HepG2 (cell line): ENCODE measurements around the gene CLTCL1. TPM values are rescaled to one million over a fixed set of nuclear protein-coding genes. Genes with fewer than 3 reads are reported as not detected.

ENCODE experiments used
- CHCHD3 ChIP-seq: sonication (generic); formaldehyde crosslinking; IDR thresholded peaks from 2 replicates; pipeline ENCODE4 v1.8.0; 2022; ENCODE audit warnings: mild to moderate bottlenecking, missing genetic modification reagents, moderate library complexity
- CHD4 ChIP-seq: fragments of 200-600 bp; sonication (generic); IDR thresholded peaks from 2 replicates; pipeline ENCODE4 v1.7.0; 2017; ENCODE audit warnings: mild to moderate bottlenecking, low read length, borderline replicate concordance
- MBNL3 ChIP-seq: fragments of 250-450 bp; sonication (Bioruptor Pico); conservative IDR thresholded peaks from 2 replicates; pipeline ENCODE4 v1.8.0; 2022; ENCODE audit warnings: mild to moderate bottlenecking, inconsistent platforms
- TBX2 ChIP-seq: sonication (generic); formaldehyde crosslinking; IDR thresholded peaks from 2 replicates; pipeline ENCODE4 v1.5.0; 2020; ENCODE audit warnings: missing genetic modification reagents, mild to moderate bottlenecking, borderline replicate concordance
- U2AF1 ChIP-seq: fragments of 200-400 bp; formaldehyde crosslinking; optimal IDR thresholded peaks from 2 replicates; pipeline ENCODE3; 2017; ENCODE audit warnings: mild to moderate bottlenecking, low read depth, low read length
- ZNF232 ChIP-seq: sonication (generic); formaldehyde crosslinking; IDR thresholded peaks from 2 replicates; pipeline ENCODE4 v1.4.0; 2020; ENCODE audit warnings: missing genetic modification reagents, borderline replicate concordance
- ZNF335 ChIP-seq: sonication (generic); formaldehyde crosslinking; IDR thresholded peaks from 2 replicates; pipeline ENCODE4 v1.4.0; 2020; ENCODE audit warnings: missing genetic modification reagents
- ZNF33A ChIP-seq: sonication (generic); formaldehyde crosslinking; IDR thresholded peaks from 2 replicates; pipeline ENCODE4 v1.5.1; 2020; ENCODE audit warnings: missing genetic modification reagents, mild to moderate bottlenecking, moderate library complexity, borderline replicate concordance
- ZNF546 ChIP-seq: sonication (generic); formaldehyde crosslinking; conservative IDR thresholded peaks from 2 replicates; pipeline ENCODE4 v1.8.1; 2023; ENCODE audit warnings: mild to moderate bottlenecking, missing genetic modification reagents
- ZNF570 ChIP-seq: sonication (generic); formaldehyde crosslinking; IDR thresholded peaks from 2 replicates; pipeline ENCODE4 v1.4.0; 2020; ENCODE audit warnings: mild to moderate bottlenecking, missing genetic modification reagents, borderline replicate concordance
- ZNF652 ChIP-seq: IDR thresholded peaks from 2 replicates; pipeline ENCODE4 v1.6.1; 2016; ENCODE audit warnings: low read depth, borderline replicate concordance
- ZNF879 ChIP-seq: sonication (generic); formaldehyde crosslinking; IDR thresholded peaks from 2 replicates; pipeline ENCODE4 v1.8.1; 2023; ENCODE audit warnings: missing genetic modification reagents
- polyA plus RNA-seq, 8 experiments: library from polyadenylated mRNA; depleted of rRNA in 3 of 8; stranded (reverse) in 7 of 8; unstranded in 1 of 8; fragments of >200 nt; fragmentation: Illumina TruSeq in 4 of 8; extraction: Trizol in 4 of 8; gene quantifications; 2 replicates each; pipeline versions ENCODE4 v1.2.1 to v1.2.3, GENCODE V29; 2011 to 2016; ENCODE audit warnings: low read depth in 4 of 8, missing spikeins in 1 of 8, mixed read lengths in 1 of 8; ENCODE audit not compliant: insufficient read depth in 1 of 8
- total RNA-seq, 5 experiments: library from RNA; depleted of rRNA; stranded (reverse); fragments of >200 nt; fragmentation: Illumina TruSeq; extraction: Trizol; gene quantifications; 2 replicates each; pipeline ENCODE4 v1.2.3, GENCODE V29; 2016; ENCODE audit warnings: low read depth in 1 of 5
- TF ChIP-seq, protein P1 (sequence below): sonication (generic); formaldehyde crosslinking; IDR thresholded peaks from 2 replicates; pipeline ENCODE4 v1.9.0; 2022; ENCODE audit warnings: missing genetic modification reagents, mild to moderate bottlenecking, borderline replicate concordance
- TF ChIP-seq, protein P2 (sequence below): sonication (generic); formaldehyde crosslinking; IDR thresholded peaks from 2 replicates; pipeline ENCODE4 v1.4.0; 2020; ENCODE audit warnings: missing genetic modification reagents
- TF ChIP-seq, protein P3 (sequence below): sonication (generic); formaldehyde crosslinking; IDR thresholded peaks from 2 replicates; pipeline ENCODE4 v1.8.1; 2023; ENCODE audit warnings: missing genetic modification reagents, inconsistent platforms, borderline replicate concordance
- TF ChIP-seq, protein P4 (sequence below): sonication (generic); formaldehyde crosslinking; IDR thresholded peaks from 2 replicates; pipeline ENCODE4 v1.5.0; 2020; ENCODE audit warnings: missing genetic modification reagents, mild to moderate bottlenecking, borderline replicate concordance
- TF ChIP-seq, protein P5 (sequence below): sonication (generic); formaldehyde crosslinking; IDR thresholded peaks from 2 replicates; pipeline ENCODE4 v1.5.1; 2020; ENCODE audit warnings: mild to moderate bottlenecking, moderate library complexity, missing genetic modification reagents
- TF ChIP-seq, protein P6 (sequence below): fragments of 450-650 bp; IDR thresholded peaks from 2 replicates; pipeline ENCODE4 v1.6.1; 2016
- TF ChIP-seq, protein P7 (sequence below): sonication (generic); formaldehyde crosslinking; IDR thresholded peaks from 2 replicates; pipeline ENCODE4 v1.5.1; 2020; ENCODE audit warnings: missing genetic modification reagents, mild to moderate bottlenecking, borderline replicate concordance

CLTCL1 gene
- total and polyA plus RNA-seq, 2 of the 13 experiments (the other 11 are each of a cell fraction or from before 2014, with no cell fraction given), result 8.1 to 10.9 TPM

DNA sequence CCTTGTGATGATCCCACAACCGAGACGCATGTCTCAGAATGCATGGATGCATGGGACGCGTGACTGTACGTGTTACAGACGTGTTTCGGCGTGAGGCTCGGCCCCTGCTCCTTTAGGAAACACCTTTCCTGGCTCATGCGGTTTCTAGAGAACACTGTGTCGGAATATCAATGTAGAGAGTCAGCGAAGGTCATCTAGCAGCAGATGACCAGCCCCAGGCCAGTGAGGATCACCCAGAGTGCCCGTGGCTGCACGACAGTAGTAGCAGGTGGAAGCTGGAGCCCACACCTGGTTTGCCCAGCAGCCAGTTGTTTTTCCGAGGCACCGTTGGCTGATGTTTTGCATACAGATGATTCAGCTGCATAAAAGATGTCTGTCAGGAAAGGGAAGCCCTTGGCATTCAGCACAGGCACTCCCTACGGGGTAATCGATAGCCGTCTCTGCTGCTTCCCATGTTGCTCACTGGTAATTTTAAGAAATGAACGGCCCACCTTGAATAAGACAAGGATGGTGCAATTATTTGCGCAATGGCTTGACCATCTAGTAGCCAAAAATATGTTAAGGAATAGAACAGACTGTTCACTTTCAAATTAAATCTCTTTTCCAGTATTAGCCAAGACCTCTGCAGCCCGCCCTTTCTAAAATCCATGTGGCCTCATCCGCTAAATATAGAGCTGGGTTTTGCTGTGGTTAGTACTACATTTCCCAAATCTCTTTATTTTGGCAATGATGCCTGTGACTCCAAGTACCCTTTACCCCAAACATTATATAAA lies 1.1 kb upstream of the CLTCL1 start (continued):
- TF ChIP-seq, protein P1, sequence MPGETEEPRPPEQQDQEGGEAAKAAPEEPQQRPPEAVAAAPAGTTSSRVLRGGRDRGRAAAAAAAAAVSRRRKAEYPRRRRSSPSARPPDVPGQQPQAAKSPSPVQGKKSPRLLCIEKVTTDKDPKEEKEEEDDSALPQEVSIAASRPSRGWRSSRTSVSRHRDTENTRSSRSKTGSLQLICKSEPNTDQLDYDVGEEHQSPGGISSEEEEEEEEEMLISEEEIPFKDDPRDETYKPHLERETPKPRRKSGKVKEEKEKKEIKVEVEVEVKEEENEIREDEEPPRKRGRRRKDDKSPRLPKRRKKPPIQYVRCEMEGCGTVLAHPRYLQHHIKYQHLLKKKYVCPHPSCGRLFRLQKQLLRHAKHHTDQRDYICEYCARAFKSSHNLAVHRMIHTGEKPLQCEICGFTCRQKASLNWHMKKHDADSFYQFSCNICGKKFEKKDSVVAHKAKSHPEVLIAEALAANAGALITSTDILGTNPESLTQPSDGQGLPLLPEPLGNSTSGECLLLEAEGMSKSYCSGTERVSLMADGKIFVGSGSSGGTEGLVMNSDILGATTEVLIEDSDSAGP (CRISPR knock-in tag), result no peak
- TF ChIP-seq, protein P2, sequence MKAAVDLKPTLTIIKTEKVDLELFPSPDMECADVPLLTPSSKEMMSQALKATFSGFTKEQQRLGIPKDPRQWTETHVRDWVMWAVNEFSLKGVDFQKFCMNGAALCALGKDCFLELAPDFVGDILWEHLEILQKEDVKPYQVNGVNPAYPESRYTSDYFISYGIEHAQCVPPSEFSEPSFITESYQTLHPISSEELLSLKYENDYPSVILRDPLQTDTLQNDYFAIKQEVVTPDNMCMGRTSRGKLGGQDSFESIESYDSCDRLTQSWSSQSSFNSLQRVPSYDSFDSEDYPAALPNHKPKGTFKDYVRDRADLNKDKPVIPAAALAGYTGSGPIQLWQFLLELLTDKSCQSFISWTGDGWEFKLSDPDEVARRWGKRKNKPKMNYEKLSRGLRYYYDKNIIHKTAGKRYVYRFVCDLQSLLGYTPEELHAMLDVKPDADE, result no peak
- TF ChIP-seq ZNF570 (CRISPR knock-in tag) (no peak), CHD4 (no peak), ZNF652 (no peak), TBX2 (CRISPR knock-in tag) (no peak; the same call in 1 of the 2 replicates), U2AF1 (no peak), ZNF879 (CRISPR knock-in tag) (no peak), ZNF232 (CRISPR knock-in tag) (no peak), MBNL3 (CRISPR knock-in tag) (no peak), ZNF546 (CRISPR knock-in tag) (0 out of 2 replicates have a peak, but pooled peaks have one; percentile 7), ZNF33A (CRISPR knock-in tag) (no peak), CHCHD3 (CRISPR knock-in tag) (no peak), ZNF335 (no peak)
- TF ChIP-seq, protein P3, sequence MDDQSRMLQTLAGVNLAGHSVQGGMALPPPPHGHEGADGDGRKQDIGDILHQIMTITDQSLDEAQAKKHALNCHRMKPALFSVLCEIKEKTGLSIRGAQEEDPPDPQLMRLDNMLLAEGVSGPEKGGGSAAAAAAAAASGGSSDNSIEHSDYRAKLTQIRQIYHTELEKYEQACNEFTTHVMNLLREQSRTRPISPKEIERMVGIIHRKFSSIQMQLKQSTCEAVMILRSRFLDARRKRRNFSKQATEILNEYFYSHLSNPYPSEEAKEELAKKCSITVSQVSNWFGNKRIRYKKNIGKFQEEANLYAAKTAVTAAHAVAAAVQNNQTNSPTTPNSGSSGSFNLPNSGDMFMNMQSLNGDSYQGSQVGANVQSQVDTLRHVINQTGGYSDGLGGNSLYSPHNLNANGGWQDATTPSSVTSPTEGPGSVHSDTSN (CRISPR knock-in tag), result no peak
- TF ChIP-seq, protein P4, sequence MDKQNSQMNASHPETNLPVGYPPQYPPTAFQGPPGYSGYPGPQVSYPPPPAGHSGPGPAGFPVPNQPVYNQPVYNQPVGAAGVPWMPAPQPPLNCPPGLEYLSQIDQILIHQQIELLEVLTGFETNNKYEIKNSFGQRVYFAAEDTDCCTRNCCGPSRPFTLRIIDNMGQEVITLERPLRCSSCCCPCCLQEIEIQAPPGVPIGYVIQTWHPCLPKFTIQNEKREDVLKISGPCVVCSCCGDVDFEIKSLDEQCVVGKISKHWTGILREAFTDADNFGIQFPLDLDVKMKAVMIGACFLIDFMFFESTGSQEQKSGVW (CRISPR knock-in tag), result no peak
- TF ChIP-seq, protein P5, sequence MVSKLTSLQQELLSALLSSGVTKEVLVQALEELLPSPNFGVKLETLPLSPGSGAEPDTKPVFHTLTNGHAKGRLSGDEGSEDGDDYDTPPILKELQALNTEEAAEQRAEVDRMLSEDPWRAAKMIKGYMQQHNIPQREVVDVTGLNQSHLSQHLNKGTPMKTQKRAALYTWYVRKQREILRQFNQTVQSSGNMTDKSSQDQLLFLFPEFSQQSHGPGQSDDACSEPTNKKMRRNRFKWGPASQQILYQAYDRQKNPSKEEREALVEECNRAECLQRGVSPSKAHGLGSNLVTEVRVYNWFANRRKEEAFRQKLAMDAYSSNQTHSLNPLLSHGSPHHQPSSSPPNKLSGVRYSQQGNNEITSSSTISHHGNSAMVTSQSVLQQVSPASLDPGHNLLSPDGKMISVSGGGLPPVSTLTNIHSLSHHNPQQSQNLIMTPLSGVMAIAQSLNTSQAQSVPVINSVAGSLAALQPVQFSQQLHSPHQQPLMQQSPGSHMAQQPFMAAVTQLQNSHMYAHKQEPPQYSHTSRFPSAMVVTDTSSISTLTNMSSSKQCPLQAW (CRISPR knock-in tag), result no peak
- TF ChIP-seq, protein P6, sequence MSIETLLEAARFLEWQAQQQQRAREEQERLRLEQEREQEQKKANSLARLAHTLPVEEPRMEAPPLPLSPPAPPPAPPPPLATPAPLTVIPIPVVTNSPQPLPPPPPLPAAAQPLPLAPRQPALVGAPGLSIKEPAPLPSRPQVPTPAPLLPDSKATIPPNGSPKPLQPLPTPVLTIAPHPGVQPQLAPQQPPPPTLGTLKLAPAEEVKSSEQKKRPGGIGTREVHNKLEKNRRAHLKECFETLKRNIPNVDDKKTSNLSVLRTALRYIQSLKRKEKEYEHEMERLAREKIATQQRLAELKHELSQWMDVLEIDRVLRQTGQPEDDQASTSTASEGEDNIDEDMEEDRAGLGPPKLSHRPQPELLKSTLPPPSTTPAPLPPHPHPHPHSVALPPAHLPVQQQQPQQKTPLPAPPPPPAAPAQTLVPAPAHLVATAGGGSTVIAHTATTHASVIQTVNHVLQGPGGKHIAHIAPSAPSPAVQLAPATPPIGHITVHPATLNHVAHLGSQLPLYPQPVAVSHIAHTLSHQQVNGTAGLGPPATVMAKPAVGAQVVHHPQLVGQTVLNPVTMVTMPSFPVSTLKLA, result no peak
- TF ChIP-seq, protein P7, sequence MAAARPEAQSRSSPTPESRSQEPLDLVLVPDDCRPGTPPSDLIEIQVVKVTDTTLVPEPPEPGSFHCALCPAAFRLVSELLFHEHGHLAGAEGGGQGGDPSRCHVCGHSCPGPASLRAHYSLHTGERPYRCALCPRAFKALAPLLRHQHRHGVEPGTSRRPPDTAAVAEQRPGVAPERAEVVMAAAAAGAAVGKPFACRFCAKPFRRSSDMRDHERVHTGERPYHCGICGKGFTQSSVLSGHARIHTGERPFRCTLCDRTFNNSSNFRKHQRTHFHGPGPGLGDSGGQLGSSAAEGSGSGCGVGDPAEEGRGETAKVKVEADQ, result peak; percentile 81; the same call in 1 of the 2 replicates
